GM23338 (cell line): ENCODE data around the gene MCC.

Experiments used
- CREB1 ChIP-seq: fragments of 250-450 bp; sonication (Bioruptor Pico); IDR thresholded peaks from 2 replicates; pipeline ENCODE4 v1.5.0; 2020; ENCODE audit warnings: low read depth, mild to moderate bottlenecking, moderate library complexity
- CTCF ChIP-seq, 2 experiments: fragments of 200-600 bp in 1 of 2; sonication (generic) in 1 of 2; conservative IDR thresholded peaks; 2 replicates each; pipeline versions ENCODE4 v1.5.1 to v1.6.1; 2016 to 2017; ENCODE audit warnings: antibody characterized with exemption in 2 of 2, low read depth in 2 of 2, mild to moderate bottlenecking in 2 of 2, moderate library complexity in 1 of 2
- ETS1 ChIP-seq: IDR thresholded peaks from 2 replicates; pipeline ENCODE4 v1.6.1; 2016; ENCODE audit warnings: antibody characterized with exemption
- EZH2 ChIP-seq: fragments of 200-600 bp; sonication (generic); IDR thresholded peaks from one replicate; pipeline ENCODE4 v1.8.0; 2017; ENCODE audit warnings: antibody characterized with exemption, mild to moderate bottlenecking, low read depth; ENCODE audit not compliant: unreplicated experiment
- EZH2phosphoT487 ChIP-seq: fragments of 200-600 bp; sonication (generic); IDR thresholded peaks from one replicate; pipeline ENCODE4 v1.8.1; 2018; ENCODE audit warnings: antibody characterized with exemption; ENCODE audit not compliant: unreplicated experiment
- JUNB ChIP-seq: IDR thresholded peaks from one replicate; pipeline ENCODE4 v1.6.1; 2016; ENCODE audit warnings: antibody characterized with exemption; ENCODE audit not compliant: unreplicated experiment
- NANOG ChIP-seq: IDR thresholded peaks from 2 replicates; pipeline ENCODE4 v1.6.1; 2016; ENCODE audit warnings: antibody characterized with exemption, borderline replicate concordance
- POLR2AphosphoS5 ChIP-seq: IDR thresholded peaks from 2 replicates; pipeline ENCODE4 v1.6.1; 2016; ENCODE audit warnings: antibody characterized with exemption, low read depth
- REST ChIP-seq: IDR thresholded peaks from one replicate; pipeline ENCODE4 v1.6.1; 2018; ENCODE audit warnings: antibody characterized with exemption; ENCODE audit not compliant: unreplicated experiment
- STAT1 ChIP-seq: IDR thresholded peaks from one replicate; pipeline ENCODE4 v1.6.1; 2016; ENCODE audit warnings: antibody characterized with exemption; ENCODE audit not compliant: unreplicated experiment
- ZNF114 ChIP-seq: fragments of 250-450 bp; sonication (Bioruptor Pico); IDR thresholded peaks from 2 replicates; pipeline ENCODE4 v1.5.0; 2020; ENCODE audit warnings: mild to moderate bottlenecking, moderate library complexity
- ZNF331 ChIP-seq: fragments of 250-450 bp; sonication (Bioruptor Pico); IDR thresholded peaks from 2 replicates; pipeline ENCODE4 v1.5.0; 2020; ENCODE audit warnings: low read depth, mild to moderate bottlenecking, moderate library complexity

- no peak for TF ChIP-seq POLR2AphosphoS5
- no peak for TF ChIP-seq EZH2
- no peak for TF ChIP-seq CTCF (conservative IDR thresholded peaks at IDR 0.05; ENCODE audit: low read depth in 2 of 2)
- no peak for TF ChIP-seq CREB1
- no peak for TF ChIP-seq ETS1
- no peak for TF ChIP-seq EZH2phosphoT487
- TF ChIP-seq REST, result no peak
- TF ChIP-seq ZNF114 (CRISPR knock-in tag), result no peak
- TF ChIP-seq NANOG, result no peak
- TF ChIP-seq JUNB, result no peak
- no peak for TF ChIP-seq STAT1
- no peak for TF ChIP-seq ZNF331 (CRISPR knock-in tag)
Measured at GRCh38 chr5:113125371-113125770, 362.9 kb downstream of the MCC start.
